Forelimb muscle (tissue), 1 donor: ENCODE data around the gene LPIN2. TPM values are rescaled to one million over a fixed set of nuclear protein-coding genes. Genes with fewer than 3 reads are reported as not detected.
"Not testable (repeated sequence)": the region's sequence is repeated elsewhere in the genome, so short reads cannot be mapped to it uniquely, and the experiment has no call there.

Experiments
- DNase-seq: peaks from one replicate; pipeline ENCODE4 v3.0.0-alpha.2; 2013; ENCODE audit warnings: low read depth
- polyA plus RNA-seq: library from polyadenylated mRNA; unstranded; fragments of 120-200 nt; gene quantifications from one replicate; pipeline ENCODE4 v1.2.1, GENCODE V29; 2013; ENCODE audit not compliant: insufficient read length

The LPIN2 gene
- 10.3 TPM for polyA plus RNA-seq

GRCh38 chr18:3013024-3013804, at the start of gene LPIN2:
LPIN2 (minus strand) TSS chr18:3013144; CDS start chr18:2960840, 52,304 bp downstream.
- peak; percentile 89 for DNase-seq

GRCh38 chr18:3061581-3062312, 48.8 kb upstream of the LPIN2 start:
- no peak for DNase-seq

GRCh38 chr18:3060667-3061580, 48.0 kb upstream of the LPIN2 start:
- DNase-seq: no peak

GRCh38 chr18:3059272-3059671, 46.3 kb upstream of the LPIN2 start:
- no peak for DNase-seq

GRCh38 chr18:3058328-3059191, 45.6 kb upstream of the LPIN2 start:
- DNase-seq: no peak

DNA sequence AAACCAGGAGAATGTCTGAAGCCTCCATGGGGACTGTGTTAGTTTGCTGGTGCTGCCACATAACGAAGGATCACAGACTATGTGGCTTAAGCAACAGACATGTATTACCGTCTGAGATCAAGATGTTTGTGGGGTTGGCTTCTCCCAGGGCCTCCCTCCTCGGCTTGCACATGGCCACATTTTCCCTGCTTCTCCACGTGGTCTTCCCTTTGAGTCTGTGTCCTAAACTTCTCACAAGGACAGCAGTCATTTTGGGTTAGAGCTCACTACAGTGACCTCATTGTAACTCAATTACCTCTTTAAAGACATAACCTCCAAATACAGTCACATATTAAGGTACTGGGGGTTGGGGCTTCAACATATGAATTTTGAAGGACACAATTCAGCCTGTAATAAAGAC, 44.6 kb upstream of the LPIN2 start:
- DNase-seq: no peak

GRCh38 chr18:3056311-3056710, 43.4 kb upstream of the LPIN2 start:
- no peak for DNase-seq

GRCh38 chr18:3055816-3056215, 42.9 kb upstream of the LPIN2 start:
- no peak for DNase-seq

- DNase-seq: no peak
These were observed 42.3 kb upstream of the LPIN2 start for GRCh38 chr18:3055186-3055728.

DNA sequence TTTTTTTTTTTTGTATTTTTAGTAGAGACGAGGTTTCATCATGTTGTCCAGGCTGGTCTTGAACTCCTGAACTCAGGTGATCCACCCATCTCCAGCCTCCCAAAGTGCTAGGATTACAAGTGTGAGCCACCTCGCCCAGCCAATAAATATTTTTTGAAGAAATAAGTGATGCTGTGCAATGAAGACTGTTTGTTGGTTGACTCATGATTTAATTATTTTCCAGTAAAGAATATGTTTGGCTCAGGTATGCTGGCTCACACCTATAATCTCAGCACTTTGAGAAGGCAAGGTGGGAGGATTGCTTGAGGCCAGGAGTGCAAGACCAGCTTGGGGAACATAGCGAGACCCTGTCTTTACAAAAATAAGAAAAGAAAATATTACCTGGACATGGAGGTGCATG, 41.8 kb upstream of the LPIN2 start:
- no peak for DNase-seq

GRCh38 chr18:3054214-3054613, 41.3 kb upstream of the LPIN2 start:
- no peak for DNase-seq

DNA sequence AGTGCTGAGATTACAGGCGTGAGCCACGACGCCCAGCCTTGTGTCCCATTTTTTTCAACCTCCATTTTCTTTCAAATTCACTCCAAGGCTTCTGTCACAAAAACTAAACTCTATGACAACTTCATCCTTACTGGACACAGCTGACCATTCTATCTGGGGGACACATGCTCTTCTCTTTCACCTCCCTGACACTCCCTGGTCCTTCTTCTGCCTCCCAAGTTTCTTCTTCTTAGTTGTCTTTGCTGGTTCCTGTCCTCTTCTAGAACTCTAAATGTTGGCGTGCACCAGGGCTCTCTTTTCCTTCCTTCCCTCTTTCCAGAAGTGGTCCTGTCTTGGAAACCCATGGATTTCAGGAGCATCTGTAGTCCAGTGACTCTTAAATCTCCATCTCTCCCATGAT, 40.1 kb upstream of the LPIN2 start:
- no peak for DNase-seq

DNA sequence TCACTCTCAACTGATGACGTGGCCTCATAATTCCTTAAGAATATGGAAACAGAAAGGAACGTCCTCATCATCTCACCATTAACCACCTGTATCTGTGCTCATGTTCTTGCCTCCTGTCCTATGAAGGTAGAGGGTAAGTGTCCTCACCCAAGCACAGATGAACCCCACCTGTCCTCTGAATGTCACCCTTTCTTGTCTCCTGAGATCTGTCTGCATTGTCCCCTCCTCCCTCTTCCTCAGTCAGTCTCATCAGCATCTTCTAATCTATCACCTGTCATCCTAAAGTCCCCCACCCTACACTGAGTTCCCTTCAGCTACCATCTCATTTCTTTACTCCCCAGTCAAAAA, 39.4 kb upstream of the LPIN2 start:
- DNase-seq: no peak

GRCh38 chr18:3051718-3052410, 38.9 kb upstream of the LPIN2 start:
- no peak for DNase-seq

DNA sequence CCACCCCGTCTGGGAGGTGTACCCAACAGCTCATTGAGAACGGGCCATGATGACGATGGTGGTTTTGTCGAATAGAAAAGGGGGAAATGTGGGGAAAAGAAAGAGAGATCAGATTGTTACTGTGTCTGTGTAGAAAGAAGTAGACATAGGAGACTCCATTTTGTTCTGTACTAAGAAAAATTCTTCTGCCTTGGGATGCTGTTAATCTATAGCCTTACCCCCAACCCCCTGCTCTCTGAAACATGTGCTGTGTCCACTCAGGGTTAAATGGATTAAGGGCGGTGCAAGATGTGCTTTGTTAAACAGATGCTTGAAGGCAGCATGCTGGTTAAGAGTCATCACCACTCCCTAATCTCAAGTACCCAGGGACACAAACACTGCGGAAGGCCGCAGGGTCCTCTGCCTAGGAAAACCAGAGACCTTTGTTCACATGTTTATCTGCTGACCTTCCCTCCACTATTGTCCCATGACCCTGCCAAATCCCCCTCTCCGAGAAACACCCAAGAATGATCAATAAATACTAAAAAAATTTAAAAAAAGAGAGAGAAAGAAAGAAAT, 37.0 kb upstream of the LPIN2 start:
- DNase-seq: not testable (repeated sequence)

DNA sequence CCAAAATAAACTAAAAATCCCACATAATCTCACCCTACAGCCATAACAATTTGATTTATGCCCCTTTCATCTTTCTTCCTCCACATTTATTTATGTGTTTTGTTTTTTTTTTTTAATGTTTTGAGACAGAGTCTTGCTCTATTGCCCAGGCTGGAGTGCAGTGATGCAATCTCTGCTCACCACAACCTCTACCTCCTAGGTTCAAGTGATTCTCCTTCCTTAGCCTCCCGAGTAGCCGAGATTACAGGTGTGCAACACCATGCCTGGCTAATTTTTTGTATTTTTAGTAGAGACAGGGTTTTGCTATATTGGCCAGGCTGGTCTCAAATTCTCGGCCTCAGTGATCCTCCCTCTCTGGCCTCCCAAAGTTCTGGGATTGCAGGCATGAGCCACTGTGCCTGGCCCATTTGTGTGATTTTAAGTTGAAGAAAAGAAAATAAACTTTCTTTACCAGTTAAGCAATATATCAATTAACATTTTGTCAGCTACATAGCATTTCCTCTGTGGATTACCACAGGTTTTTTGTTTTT, 35.9 kb upstream of the LPIN2 start:
- no peak for DNase-seq

- DNase-seq: no peak
These were observed 35.2 kb upstream of the LPIN2 start for GRCh38 chr18:3048121-3048520.

DNA sequence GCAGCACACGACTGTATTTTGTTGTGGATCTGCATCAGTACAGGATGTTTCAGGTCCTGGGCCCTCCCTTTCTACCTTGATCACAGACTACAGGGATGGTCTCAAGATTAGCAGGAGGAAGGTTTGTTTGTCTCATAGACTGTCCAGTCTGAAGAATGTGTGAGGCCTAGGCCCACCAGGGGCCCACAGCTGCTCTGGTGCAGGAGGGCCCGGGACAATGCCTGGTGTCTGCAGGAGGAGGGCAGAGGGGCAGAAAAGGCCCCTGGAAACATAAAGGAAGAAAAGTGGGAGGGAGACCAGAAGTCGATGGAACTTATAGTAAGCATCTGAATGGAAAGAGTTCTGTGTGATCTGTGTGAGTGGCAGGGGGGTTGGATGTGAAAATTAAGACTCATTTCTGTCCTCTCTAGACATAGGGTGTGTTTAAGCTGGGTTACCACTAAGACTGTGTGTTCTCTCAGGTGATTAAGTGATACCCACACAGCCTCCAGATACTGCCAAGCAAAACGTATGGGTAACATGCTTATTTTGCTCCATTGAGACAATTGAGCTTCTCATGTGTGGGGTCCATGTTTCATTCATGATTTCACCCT, 33.4 kb upstream of the LPIN2 start:
- no peak for DNase-seq
